ENCODE results near the gene PNMA6E. TPM values are rescaled to one million over a fixed set of nuclear protein-coding genes. Genes with fewer than 3 reads are reported as not detected.

The PNMA6E gene
- total RNA-seq, result not detected

DNA sequence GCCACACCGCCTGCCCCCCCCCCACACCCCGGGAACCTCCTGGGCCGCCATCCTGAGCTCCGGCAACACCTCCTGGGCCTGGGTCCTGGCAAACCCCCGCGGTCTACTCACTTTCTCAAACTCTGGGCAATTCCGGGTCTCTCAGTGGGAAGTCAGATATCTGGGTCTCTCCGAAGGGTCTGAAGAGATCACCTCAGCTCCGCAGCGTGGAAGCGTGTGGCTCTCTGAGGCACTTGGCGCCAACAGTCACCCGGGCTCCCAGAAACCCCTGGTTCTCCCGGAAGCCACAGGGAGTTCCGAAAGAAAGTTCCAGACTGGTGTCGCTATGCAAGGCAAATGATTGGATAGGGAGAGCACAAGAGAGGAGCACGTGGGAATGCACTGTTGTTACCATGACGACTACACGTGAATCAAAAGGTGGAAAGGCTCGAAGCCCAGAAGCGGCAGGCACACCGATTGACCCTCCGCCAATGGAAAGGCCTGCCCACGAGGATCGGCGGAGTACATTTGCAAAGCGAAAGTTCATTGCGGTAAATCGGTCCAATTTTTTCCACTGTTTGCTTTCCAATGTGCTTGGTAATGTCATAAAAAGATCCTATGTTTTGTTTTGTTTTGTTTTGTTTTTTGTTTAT lies at the start of gene PNMA6E:
Gene PNMA6E (minus strand): TSS at position 218 of the 632 bp plus-strand sequence. CDS start 2,501 bp downstream, outside the sequence.
- Histone ChIP-seq H3K27me3 (no peaks in the 10 kb centered on the region), H3K27ac (no peak within 1 kb of the TSS), H3K4me1 (no peaks in the 10 kb centered on the region), H3K4me3 (no peak within 1 kb of the TSS), H3K9me3 (no peaks in the 10 kb centered on the region), H3K36me3 (no peaks in the 10 kb centered on the region)
- intact Hi-C loops (cut with DNase I), result no loop called here
- DNase-seq (ENCODE audit: extremely low spot score in 2 of 2), result no peak
- TF ChIP-seq, protein P1, sequence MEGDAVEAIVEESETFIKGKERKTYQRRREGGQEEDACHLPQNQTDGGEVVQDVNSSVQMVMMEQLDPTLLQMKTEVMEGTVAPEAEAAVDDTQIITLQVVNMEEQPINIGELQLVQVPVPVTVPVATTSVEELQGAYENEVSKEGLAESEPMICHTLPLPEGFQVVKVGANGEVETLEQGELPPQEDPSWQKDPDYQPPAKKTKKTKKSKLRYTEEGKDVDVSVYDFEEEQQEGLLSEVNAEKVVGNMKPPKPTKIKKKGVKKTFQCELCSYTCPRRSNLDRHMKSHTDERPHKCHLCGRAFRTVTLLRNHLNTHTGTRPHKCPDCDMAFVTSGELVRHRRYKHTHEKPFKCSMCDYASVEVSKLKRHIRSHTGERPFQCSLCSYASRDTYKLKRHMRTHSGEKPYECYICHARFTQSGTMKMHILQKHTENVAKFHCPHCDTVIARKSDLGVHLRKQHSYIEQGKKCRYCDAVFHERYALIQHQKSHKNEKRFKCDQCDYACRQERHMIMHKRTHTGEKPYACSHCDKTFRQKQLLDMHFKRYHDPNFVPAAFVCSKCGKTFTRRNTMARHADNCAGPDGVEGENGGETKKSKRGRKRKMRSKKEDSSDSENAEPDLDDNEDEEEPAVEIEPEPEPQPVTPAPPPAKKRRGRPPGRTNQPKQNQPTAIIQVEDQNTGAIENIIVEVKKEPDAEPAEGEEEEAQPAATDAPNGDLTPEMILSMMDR (IDR thresholded peaks at IDR 0.05), result no peak
- TF ChIP-seq POLR2AphosphoS5 (IDR thresholded peaks at IDR 0.05; ENCODE audit: insufficient read depth in 1 of 2, low read depth in 1 of 2), result no peak
- TF ChIP-seq POLR2A (IDR thresholded peaks at IDR 0.05), result no peak

- intact Hi-C loops (cut with DNase I), result no loop called here
- Histone ChIP-seq H3K9me3 (no peaks in the 10 kb centered on the region), H3K4me1 (no peaks in the 10 kb centered on the region), H3K36me3 (no peaks in the 10 kb centered on the region), H3K4me3 (no peak overlapping the region), H3K27me3 (no peaks in the 10 kb centered on the region), H3K27ac (no peak overlapping the region)
- no peak for TF ChIP-seq POLR2AphosphoS5 (IDR thresholded peaks at IDR 0.05; ENCODE audit: insufficient read depth in 1 of 2, low read depth in 1 of 2)
- no peak for TF ChIP-seq POLR2A (IDR thresholded peaks at IDR 0.05)
- TF ChIP-seq, protein P1 (IDR thresholded peaks at IDR 0.05), result no peak
- DNase-seq (ENCODE audit: extremely low spot score in 2 of 2), result no peak
These were observed 49.8 kb upstream of the PNMA6E start for GRCh38 chrX:153450949-153451277.

DNA sequence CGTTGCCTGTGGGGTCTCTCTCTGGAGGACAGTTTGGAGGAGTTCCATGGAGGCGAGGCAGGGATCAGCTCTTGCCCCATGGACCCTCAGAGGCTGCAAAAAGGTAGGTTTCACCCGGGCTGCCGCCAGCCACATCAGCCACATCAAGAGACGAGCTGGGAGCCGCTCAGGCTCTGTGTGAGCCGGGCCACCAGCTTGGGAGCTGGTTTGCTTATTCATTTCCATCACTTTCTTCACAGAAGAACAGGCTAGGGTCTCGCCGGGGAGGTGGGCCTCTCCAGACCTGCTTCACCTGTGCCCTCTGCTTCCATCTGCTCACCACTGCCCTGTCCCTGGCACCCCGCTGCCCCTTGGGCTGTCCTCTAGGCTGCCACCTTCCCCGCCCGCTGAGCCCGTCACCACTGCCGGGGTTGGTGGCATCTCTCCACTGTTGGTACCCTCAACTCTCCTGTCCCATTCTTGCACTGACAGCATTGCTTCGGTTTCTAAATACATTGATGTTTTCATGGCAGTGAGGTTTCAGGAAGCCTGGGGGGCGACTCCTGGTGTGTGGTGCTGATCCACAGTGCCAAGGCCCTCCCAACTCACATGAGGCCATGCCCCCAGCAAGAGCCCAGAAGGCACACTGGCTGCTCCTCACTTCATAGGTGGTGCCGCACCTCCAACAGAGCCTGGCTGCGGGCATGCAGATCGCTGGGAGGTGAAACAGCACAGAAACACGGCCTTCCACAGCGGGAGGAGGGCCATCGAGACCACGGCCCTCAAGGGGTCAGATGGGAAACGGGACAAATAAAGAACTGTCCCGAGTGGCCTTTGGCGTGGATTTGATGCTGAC lies 49.2 kb upstream of the PNMA6E start:
- no peaks in the 10 kb centered on the region for H3K9me3 ChIP-seq
- DNase-seq (ENCODE audit: extremely low spot score in 2 of 2), result no peak
- TF ChIP-seq, protein P1 (IDR thresholded peaks at IDR 0.05), result no peak
- no peak for TF ChIP-seq POLR2AphosphoS5 (IDR thresholded peaks at IDR 0.05; ENCODE audit: insufficient read depth in 1 of 2, low read depth in 1 of 2)
- no peak for TF ChIP-seq POLR2A (IDR thresholded peaks at IDR 0.05)
- H3K4me1 ChIP-seq, result no peaks in the 10 kb centered on the region
- H3K36me3 ChIP-seq, result no peaks in the 10 kb centered on the region
- intact Hi-C loops (cut with DNase I), result no loop called here
- H3K4me3 ChIP-seq, result no peak overlapping the region
- H3K27ac ChIP-seq, result no peak overlapping the region
- H3K27me3 ChIP-seq, result no peaks in the 10 kb centered on the region

DNA sequence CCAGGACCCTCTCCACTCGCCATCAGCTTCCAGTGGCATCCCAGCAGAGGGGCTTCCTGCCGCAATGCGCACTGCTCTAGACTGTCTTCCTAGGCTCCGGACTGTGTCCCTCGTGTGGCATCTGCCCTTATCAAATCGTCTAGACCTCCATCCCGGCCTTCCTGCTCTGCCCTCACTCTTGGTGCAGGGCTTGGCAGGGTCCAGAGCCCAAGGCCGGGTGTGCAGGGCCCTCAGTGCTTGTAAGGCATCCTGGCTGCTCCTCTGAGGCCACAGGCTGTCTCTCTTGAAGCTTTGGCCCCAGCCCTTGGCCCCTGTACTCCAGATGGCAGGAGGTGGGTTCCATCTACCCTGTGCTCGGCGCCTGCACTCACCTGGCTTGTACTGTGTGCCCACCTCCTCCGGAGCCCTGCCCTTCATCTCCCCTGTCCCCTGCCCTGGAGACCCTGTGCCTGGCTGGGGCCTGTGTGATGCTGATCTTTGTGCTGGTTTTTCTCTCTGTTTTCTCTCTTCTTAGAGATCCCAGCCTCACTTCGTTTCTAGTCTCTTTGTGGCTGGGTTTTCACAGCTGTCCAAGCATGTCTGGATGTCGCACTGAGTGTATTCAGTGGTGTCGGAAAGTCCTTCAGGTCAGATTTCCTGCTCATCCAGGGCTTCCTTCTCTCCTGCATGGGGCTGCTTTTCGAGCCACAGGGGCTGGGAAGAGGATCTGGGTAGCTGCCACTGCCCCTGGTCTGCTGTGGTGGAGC lies 48.4 kb upstream of the PNMA6E start:
- TF ChIP-seq, protein P1 (IDR thresholded peaks at IDR 0.05), result no peak
- TF ChIP-seq POLR2AphosphoS5 (IDR thresholded peaks at IDR 0.05; ENCODE audit: insufficient read depth in 1 of 2, low read depth in 1 of 2) (no peak), POLR2A (IDR thresholded peaks at IDR 0.05) (no peak)
- Histone ChIP-seq H3K4me1 (no peaks in the 10 kb centered on the region), H3K4me3 (no peak overlapping the region), H3K27ac (no peak overlapping the region), H3K36me3 (no peaks in the 10 kb centered on the region), H3K9me3 (no peaks in the 10 kb centered on the region), H3K27me3 (no peaks in the 10 kb centered on the region)
- intact Hi-C loops (cut with DNase I), result no loop called here
- no peak for DNase-seq (ENCODE audit: extremely low spot score in 2 of 2)

All from vagina (tissue), 2 donors.